Uterus (tissue), 2 donors: ENCODE results near the gene CHID1.

ENCODE experiments used
- CTCF ChIP-seq, 4 experiments: fragments of 200-600 bp in 2 of 4; fragments of 450-650 bp in 2 of 4; sonication (generic) in 2 of 4; IDR thresholded peaks; one replicate each; pipeline ENCODE4 v1.5.1; 2016 to 2019; ENCODE audit warnings: antibody characterized with exemption in 4 of 4, mild to moderate bottlenecking in 2 of 4, moderate library complexity in 1 of 4
- POLR2A ChIP-seq, 2 donors: fragments of 450-650 bp; IDR thresholded peaks; one replicate each; pipeline ENCODE4 v1.6.1; 2016; ENCODE audit warnings: antibody characterized with exemption in 2 of 2, mild to moderate bottlenecking in 1 of 2, moderate library complexity in 1 of 2

GRCh38 chr11:865462-866430 is 44.9 kb downstream of the CHID1 start:
- TF ChIP-seq CTCF (IDR thresholded peaks at IDR 0.05) = no peak
- no peak for TF ChIP-seq POLR2A (IDR thresholded peaks at IDR 0.05)
